Right ventricle myocardium superior (tissue), 1 donor: Measurements from ENCODE around the gene ZNF654. TPM values are rescaled to one million over a fixed set of nuclear protein-coding genes. Genes with fewer than 3 reads are reported as not detected.
A peak's percentile ranks its signal among the peaks of the same experiment; 100 is the strongest.
"Not testable (repeated sequence)": the region's sequence is repeated elsewhere in the genome, so short reads cannot be mapped to it uniquely, and the experiment has no call there.

ENCODE experiments used
- ATAC-seq: fragments of 200-7000 bp; cut with Tn5 transposase; one replicate; pipeline ENCODE4 v1.9.1; 2020; ENCODE audit warnings: mild to moderate bottlenecking; ENCODE audit not compliant: poor library complexity
- DNase-seq: peaks from one replicate; pipeline ENCODE4 v3.0.0-alpha.2; 2020
- intact Hi-C: fragments of 100-400 bp; cut with DNase I; formaldehyde crosslinking; loops from one replicate; pipeline ENCODE4 v1.11.2; 2022
- total RNA-seq: library from RNA; stranded (reverse); fragmentation: NEBNext Ultra II Directional; extraction: Animal tissue kit (Norgen Biotek cat#: 25700); gene quantifications from one replicate; pipeline ENCODE4 v1.2.1, GENCODE V29; 2021
- donor health status: DM: no; HTN: yes; CAD: no; lungs with severe emphysema.

ZNF654 gene
- total RNA-seq, 1 donor from 2014 or later = 11.7 TPM

DNA sequence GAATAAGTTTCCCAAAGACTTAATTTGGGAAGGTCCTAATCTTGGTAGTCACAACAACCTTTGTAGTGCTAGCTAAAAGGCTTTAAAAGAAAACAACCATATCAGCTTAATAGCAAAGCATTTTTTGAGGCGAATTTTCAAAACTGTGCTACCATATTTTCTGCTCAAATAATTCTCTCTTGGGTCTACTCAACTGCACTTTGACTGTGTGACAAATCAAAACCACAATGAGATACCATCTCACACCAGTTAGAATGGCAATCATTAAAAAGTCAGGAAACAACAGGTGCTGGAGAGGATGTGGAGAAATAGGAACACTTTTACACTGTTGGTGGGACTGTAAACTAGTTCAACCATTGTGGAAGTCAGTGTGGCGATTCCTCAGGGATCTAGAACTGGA lies 59.5 kb downstream of the ZNF654 start:
- DNase-seq, ATAC-seq: not testable (repeated sequence)
- intact Hi-C loops = loop anchor here (10.0 kb wide), 1 partner anchor 764 kb away; no protein-coding TSS in a partner anchor

DNA sequence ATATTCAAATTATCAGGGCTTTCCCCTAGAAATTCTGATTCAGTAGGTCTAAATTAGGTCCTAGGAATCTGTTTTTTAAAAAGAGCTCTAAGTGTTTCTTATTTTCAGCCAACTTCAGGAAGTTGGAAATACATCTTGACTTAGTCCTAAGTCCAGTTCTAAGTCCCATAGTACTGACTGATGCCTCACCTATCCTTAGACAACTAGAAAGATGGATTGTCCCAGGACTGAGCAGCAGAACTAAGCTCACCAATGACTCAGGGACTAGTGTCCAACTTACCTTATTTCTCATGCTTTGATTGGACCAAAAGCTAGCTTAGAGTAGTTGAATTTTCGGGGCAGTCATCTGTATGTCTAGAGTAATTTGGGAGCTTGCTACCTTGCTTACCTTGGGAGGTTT lies 64.5 kb downstream of the ZNF654 start:
- intact Hi-C loops = no loop called here
- no peak for ATAC-seq

DNA sequence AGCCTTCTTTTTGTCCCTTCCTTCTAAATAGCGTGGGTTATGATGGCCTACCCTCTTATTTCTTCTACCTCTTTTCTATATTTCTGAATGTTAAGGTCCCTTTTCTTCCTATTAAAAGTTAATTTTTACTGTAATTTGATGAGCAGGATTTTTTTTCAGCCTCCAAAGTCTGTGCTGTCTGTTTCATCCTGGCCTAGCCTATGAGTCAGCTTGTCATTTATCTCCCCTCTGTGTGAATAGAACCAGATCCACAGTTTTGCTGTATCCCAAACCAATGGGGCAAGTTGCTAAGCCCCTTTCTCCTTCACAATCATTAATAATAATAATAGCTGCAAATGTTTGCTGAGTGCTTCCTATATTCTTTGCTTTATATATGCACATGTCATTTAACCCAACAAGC lies 72.6 kb downstream of the ZNF654 start:
- intact Hi-C loops = no loop called here
- no peak for DNase-seq
- no peak for ATAC-seq

More for the DNA sequence above, 64.5 kb downstream of the ZNF654 start:
- DNase-seq = no peak

DNA sequence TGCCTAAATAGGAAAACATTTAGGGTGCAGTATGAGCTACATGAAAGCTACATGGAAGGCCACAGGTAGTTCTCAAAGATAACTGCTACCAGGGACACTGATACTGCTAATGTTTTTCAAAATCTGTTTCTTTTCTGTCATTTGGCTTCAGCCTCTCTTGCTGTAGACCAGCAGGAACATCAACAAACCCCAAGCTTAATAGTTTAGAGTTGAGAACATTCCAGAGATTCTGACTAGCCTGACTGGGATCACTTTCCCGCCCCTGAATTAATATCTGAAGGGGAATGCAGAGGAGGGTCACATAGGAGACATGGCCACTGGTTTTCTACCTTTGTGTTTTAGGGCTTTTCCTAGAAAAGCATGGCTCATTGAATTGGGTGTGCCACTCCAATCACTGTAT lies 73.8 kb downstream of the ZNF654 start:
- ATAC-seq (no peak), DNase-seq (no peak)
- intact Hi-C loops = no loop called here

- ATAC-seq (no peak), DNase-seq (no peak)
- intact Hi-C loops = no loop called here
Observed at GRCh38 chr3:88133711-88134263, 74.7 kb downstream of the ZNF654 start.

DNA sequence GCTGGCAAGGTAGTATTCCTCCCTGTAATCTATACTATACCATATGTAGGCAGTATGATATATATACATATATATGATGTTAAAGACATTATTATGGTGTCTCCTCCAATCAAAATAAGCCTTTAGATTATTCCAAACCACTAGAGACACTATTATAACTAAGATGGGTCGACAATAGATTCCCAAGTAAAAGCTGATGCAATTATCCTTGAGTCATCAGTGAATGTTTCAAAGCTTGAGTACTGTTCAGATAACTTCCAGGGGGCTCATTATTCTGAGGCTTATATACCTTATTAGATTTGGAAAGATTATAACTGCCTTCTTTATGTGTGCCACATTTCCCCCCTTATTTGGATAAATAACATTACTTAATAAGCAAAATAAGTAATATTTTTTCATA lies 78.8 kb downstream of the ZNF654 start:
- DNase-seq = no peak
- intact Hi-C loops = no loop called here
- ATAC-seq = no peak

DNA sequence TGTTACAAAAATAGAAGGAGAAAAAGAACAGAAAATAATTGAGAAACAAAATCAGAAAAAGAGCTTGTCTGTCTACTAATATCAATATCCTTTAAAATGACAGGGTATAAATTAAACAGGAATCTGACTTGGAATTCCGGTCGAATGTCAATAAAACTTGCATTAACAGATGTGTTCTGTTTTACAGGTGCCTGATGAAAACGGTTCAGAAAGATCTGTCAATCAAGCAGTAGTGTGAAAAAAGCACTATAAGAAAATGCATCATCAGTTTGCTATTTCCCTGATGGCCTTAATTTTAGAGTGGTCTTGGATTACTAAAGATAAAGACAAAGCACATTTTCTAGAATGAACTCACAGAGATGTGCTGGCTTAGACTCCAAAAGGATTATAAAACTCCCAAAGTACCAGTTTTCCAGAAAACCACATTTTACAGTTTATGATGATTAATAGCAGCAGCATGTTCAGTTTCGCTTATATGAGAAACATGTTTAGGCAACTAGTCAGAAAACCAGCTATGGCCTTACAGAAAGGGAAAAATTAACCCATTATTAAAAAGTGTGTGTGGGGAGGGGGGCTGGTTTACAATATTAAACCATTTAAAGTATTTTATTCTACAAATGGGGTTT lies 82.5 kb downstream of the ZNF654 start:
- no peak for ATAC-seq
- intact Hi-C loops = no loop called here

DNA sequence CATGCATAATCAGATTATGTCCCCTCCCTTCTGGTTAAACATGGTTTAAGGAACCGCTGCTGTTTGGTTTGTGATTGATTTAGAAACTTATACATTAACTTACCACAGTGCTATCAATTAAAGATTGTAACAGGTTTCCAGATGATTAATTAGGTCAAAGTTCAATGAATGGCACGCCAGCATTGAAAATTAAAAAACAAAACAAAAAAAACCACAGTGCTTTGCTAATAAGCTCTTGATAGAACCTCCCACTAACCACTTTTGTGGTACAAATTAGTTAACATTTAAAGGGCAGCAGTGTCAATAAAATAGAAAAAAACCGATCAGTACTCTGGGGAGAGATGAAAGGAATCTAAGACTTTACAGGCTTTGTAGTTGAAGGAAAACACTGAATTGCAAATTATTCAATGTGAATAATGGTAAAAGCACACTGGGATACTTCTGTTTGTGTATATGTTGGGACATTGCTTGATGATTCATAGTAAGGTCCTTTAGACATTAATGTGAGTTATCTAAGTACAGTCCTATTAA lies 83.1 kb downstream of the ZNF654 start:
- intact Hi-C loops = no loop called here

More for the DNA sequence above, 82.5 kb downstream of the ZNF654 start:
- DNase-seq = no peak

GRCh38 chr3:88147261-88147660 lies 88.2 kb downstream of the ZNF654 start:
- no peak for ATAC-seq
- intact Hi-C loops = loop anchor here (5.0 kb wide), 1 partner anchor 90 kb away; the partner anchor contains the start of genes CGGBP1 and ZNF654
- no peak for DNase-seq

More for the DNA sequence above, 83.1 kb downstream of the ZNF654 start:
- ATAC-seq (no peak), DNase-seq (no peak)

DNA sequence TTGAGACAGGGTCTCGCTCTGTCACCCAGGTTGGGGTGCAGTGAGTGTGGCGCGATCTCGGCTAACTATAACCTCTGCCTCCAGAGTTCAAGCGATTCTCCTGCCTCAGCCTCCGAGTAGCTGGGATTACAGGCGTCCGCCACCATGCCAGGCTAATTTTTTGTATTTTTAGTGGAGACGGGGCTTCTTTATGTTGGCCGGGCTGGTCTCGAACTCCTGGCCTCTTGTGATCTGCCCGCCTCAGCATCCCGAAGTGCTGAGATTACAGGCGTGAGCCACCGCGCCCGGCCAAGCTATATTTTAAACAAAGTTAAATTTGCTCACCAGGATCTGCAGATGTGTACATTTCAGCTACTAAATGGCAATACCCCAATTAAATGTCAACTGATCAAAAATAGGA lies 89.6 kb downstream of the ZNF654 start:
- intact Hi-C loops = loop anchor here (5.0 kb wide), 1 partner anchor 91 kb away; the partner anchor contains the start of genes CGGBP1 and ZNF654
- no peak for DNase-seq
- no peak for ATAC-seq

DNA sequence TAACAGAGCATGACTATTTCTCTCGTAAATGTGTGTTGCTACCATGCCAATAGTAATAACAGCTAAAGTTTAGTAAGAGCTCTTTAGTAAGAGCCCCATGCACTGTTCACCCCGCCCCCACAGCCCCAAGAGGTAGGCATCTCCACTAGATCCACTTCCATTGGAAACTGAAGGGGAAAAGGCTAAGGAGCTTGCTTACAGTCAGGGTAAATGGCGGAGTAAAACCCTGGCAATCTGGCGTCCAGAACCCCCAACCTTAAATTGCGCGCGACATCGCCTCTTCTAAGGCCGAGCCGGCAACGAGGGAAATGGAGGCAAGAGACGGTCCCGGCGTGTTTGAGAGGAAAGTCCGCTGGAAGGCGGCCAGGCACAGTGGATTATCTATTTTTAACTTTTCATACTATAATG lies 90.0 kb downstream of the ZNF654 start:
- DNase-seq (no peak), ATAC-seq (peak; percentile 14)
- intact Hi-C loops = loop anchor here (5.0 kb wide), 1 partner anchor 92 kb away; the partner anchor contains the start of genes CGGBP1 and ZNF654

- DNase-seq (peak; percentile 91), ATAC-seq (peak; percentile 98)
- intact Hi-C loops = loop anchor here (5.0 kb wide), 1 partner anchor 92 kb away; the partner anchor contains the start of genes CGGBP1 and ZNF654
Observed at GRCh38 chr3:88149509-88150362, 90.7 kb downstream of the ZNF654 start, which contains the start of gene C3orf38. TSS of gene C3orf38 (plus strand) at chr3:88149959. CDS start at chr3:88150053, 94 bp downstream.

GRCh38 chr3:88150371-88150770 lies 91.3 kb downstream of the ZNF654 start:
- no peak for ATAC-seq
- intact Hi-C loops = no loop called here
- no peak for DNase-seq

- DNase-seq = no peak
- intact Hi-C loops = no loop called here
- no peak for ATAC-seq
Observed at GRCh38 chr3:88150806-88151205, 91.8 kb downstream of the ZNF654 start.

GRCh38 chr3:88151358-88151757 lies 92.3 kb downstream of the ZNF654 start:
- DNase-seq = no peak
- ATAC-seq = no peak
- intact Hi-C loops = no loop called here

- ATAC-seq (no peak), DNase-seq (no peak)
- intact Hi-C loops = no loop called here
Observed at GRCh38 chr3:88152841-88153240, 93.8 kb downstream of the ZNF654 start.

DNA sequence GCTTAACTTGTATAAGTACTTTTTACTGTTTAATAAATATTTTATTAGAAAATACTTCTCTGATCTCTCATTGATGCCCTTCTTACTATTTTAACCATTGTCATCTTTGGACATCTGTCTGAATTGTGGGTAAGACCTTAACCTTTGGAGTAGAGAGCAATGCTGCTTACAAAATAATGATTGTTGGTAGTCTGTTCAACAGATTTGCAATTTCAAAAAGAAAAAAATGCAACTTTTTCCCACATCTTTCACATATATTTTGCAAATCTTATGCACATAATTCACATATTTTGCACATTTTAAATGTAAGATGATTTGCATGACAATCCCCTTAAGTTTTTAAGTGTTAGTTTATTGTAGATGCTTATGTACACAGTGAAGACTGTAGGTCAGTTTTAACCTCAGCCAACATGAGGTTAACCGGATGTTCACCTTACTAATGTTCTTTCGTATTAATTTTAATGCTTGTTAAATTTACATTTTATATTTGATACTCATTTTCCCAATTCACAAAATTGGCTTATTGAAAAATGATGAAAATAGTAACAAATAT lies 107.4 kb downstream of the ZNF654 start:
- ATAC-seq = no peak
- intact Hi-C loops = no loop called here

DNA sequence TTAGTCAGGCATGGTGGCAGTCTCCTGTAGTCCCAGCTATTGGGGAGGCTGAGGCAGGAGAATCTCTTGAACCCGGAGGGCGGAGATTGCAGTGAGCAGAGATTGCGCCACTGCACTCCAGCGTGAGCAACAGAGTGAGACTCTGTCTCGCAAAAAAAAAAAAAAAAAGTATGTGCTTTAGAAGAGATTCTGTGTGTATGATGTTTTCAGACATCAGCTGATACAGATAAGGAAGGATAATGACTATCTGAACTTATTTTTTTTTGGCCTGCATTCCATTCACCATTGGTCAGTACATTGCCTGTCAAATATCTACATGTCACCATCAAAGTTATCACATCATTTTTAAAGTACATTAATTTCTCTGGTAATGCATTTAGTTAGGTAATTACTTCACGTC lies 108.1 kb downstream of the ZNF654 start:
- intact Hi-C loops = no loop called here
- no peak for DNase-seq

More for the DNA sequence above, 107.4 kb downstream of the ZNF654 start:
- no peak for DNase-seq

DNA sequence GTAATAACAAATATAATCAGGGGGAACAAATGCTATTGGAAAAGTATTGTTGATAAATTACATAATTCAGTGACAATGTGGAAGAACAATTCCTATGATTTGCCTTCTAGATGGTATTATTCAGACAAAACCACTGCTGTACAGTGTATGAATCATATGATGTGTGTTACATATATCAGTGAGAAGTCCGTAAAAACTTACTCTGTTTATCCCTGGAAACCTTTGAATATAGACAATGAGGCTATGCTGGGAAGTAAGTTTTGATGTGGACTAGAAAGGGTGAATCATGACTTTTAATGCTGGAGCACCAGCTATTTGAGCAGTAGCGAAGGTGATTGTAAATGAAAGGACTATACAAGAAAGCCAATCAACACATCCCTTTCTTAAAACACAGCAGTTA lies 108.6 kb downstream of the ZNF654 start:
- DNase-seq = no peak
- intact Hi-C loops = no loop called here
- ATAC-seq = no peak

More for the DNA sequence above, 108.1 kb downstream of the ZNF654 start:
- no peak for ATAC-seq
